Measurements from ENCODE around the gene RFWD3.

Gene RFWD3

DNA sequence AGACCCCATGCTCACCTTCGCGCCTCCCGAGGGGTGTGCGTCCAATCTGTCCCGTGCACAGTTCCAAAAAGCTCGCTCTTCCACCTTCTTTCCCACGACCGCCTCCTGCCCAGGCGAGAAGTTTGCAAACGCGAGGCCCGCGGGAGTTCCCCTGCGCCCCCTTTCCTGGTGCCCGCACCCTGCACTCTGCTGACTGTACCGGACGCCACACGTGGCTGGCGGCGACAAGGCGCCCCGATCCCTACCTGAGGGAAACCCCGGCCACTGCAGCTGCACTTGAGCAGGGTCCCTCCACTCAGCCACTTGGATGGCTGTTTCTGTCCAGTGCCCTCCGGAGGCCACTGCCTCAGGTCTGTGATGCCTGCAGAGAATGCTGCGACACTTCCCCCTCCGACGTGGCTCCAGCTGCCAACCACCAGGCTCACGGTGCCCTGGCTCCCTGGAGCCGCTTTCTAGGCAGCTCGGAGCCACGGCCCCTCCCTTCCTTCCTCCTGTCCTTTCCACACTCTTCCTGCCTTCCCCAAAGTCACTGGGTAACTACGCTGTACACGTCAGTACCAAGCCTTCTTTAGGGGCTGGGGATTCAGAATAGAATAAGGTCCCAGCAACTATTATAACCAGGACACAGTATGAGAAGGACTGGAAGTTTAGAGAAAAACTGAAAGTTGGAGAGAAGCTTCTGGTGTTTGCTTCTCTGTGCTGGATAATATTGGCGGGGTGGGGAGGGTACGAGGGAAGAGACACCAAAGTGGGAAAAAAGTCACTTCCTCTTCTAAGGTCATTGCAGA lies 34.0 kb upstream of the RFWD3 start, which contains the start of gene MLKL (continued):
- peak; percentile 43; the same call in 1 of the 2 replicates for TF ChIP-seq GLIS2 (tag by site-specific recombination; IDR thresholded peaks at IDR 0.05)
- TF ChIP-seq ZNF621 (tag by site-specific recombination; IDR thresholded peaks at IDR 0.05), result no peak
- TF ChIP-seq REPIN1 (tag by site-specific recombination; IDR thresholded peaks at IDR 0.05; ENCODE audit: low read depth), result no peak
- no peak for TF ChIP-seq ZNF266 (tag by site-specific recombination; IDR thresholded peaks at IDR 0.05; ENCODE audit: low read depth)
- peak; percentile 33; the same call in 1 of the 2 replicates for TF ChIP-seq ZNF501 (tag by site-specific recombination; IDR thresholded peaks at IDR 0.05)
- TF ChIP-seq YY2 (tag by site-specific recombination; IDR thresholded peaks at IDR 0.05), result no peak
- no peak for TF ChIP-seq OSR2 (tag by site-specific recombination; IDR thresholded peaks at IDR 0.05)
- TF ChIP-seq EGR2 (tag by site-specific recombination; IDR thresholded peaks at IDR 0.05; ENCODE audit: low read depth), result no peak
- TF ChIP-seq GLI2 (tag by site-specific recombination; IDR thresholded peaks at IDR 0.05; ENCODE audit: borderline replicate concordance, low read depth), result no peak
- no peak for TF ChIP-seq ZNF274 (IDR thresholded peaks at IDR 0.05; ENCODE audit: low read length)
- no peak for TF ChIP-seq ZNF274 (tag by site-specific recombination; IDR thresholded peaks at IDR 0.05; ENCODE audit: borderline replicate concordance)
- no peak for TF ChIP-seq ZNF132 (tag by site-specific recombination; IDR thresholded peaks at IDR 0.05; ENCODE audit: borderline replicate concordance)
- no peak for TF ChIP-seq ZNF354C (tag by site-specific recombination; IDR thresholded peaks at IDR 0.05; ENCODE audit: borderline replicate concordance, low read depth)
- no peak for TF ChIP-seq ZNF48 (tag by site-specific recombination; IDR thresholded peaks at IDR 0.05)
- no peak for TF ChIP-seq ZNF600 (tag by site-specific recombination; IDR thresholded peaks at IDR 0.05)
- TF ChIP-seq SCRT2 (tag by site-specific recombination; IDR thresholded peaks at IDR 0.05), result peak; percentile 46
- TF ChIP-seq, protein P1, sequence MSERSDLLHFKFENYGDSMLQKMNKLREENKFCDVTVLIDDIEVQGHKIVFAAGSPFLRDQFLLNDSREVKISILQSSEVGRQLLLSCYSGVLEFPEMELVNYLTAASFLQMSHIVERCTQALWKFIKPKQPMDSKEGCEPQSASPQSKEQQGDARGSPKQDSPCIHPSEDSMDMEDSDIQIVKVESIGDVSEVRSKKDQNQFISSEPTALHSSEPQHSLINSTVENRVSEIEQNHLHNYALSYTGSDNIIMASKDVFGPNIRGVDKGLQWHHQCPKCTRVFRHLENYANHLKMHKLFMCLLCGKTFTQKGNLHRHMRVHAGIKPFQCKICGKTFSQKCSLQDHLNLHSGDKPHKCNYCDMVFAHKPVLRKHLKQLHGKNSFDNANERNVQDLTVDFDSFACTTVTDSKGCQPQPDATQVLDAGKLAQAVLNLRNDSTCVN (tag by site-specific recombination; optimal IDR thresholded peaks at IDR 0.05), result peak; percentile 35
- TF ChIP-seq, protein P2, sequence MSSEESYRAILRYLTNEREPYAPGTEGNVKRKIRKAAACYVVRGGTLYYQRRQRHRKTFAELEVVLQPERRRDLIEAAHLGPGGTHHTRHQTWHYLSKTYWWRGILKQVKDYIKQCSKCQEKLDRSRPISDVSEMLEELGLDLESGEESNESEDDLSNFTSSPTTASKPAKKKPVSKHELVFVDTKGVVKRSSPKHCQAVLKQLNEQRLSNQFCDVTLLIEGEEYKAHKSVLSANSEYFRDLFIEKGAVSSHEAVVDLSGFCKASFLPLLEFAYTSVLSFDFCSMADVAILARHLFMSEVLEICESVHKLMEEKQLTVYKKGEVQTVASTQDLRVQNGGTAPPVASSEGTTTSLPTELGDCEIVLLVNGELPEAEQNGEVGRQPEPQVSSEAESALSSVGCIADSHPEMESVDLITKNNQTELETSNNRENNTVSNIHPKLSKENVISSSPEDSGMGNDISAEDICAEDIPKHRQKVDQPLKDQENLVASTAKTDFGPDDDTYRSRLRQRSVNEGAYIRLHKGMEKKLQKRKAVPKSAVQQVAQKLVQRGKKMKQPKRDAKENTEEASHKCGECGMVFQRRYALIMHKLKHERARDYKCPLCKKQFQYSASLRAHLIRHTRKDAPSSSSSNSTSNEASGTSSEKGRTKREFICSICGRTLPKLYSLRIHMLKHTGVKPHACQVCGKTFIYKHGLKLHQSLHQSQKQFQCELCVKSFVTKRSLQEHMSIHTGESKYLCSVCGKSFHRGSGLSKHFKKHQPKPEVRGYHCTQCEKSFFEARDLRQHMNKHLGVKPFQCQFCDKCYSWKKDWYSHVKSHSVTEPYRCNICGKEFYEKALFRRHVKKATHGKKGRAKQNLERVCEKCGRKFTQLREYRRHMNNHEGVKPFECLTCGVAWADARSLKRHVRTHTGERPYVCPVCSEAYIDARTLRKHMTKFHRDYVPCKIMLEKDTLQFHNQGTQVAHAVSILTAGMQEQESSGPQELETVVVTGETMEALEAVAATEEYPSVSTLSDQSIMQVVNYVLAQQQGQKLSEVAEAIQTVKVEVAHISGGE (tag by site-specific recombination; conservative IDR thresholded peaks at IDR 0.05; ENCODE audit: low read depth), result peak; percentile 41
- no peak for TF ChIP-seq SALL2 (tag by site-specific recombination; IDR thresholded peaks at IDR 0.05; ENCODE audit: borderline replicate concordance)
- TF ChIP-seq HOXD13 (CRISPR knock-in tag; IDR thresholded peaks at IDR 0.05; ENCODE audit: borderline replicate concordance), result no peak
- TF ChIP-seq, protein P3, sequence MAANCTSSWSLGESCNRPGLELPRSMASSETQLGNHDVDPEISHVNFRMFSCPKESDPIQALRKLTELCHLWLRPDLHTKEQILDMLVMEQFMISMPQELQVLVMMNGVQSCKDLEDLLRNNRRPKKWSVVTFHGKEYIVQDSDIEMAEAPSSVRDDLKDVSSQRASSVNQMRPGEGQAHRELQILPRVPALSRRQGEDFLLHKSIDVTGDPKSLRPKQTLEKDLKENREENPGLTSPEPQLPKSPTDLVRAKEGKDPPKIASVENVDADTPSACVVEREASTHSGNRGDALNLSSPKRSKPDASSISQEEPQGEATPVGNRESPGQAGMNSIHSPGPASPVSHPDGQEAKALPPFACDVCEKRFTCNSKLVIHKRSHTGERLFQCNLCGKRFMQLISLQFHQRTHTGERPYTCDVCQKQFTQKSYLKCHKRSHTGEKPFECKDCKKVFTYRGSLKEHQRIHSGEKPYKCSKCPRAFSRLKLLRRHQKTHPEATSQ (tag by site-specific recombination; IDR thresholded peaks at IDR 0.05), result no peak
- no peak for TF ChIP-seq ZNF530 (tag by site-specific recombination; IDR thresholded peaks at IDR 0.05; ENCODE audit: low read depth)
- no peak for TF ChIP-seq ZNF548 (tag by site-specific recombination; IDR thresholded peaks at IDR 0.05)
- TF ChIP-seq MEIS1 (CRISPR knock-in tag; IDR thresholded peaks at IDR 0.05; ENCODE audit: borderline replicate concordance), result no peak
- TF ChIP-seq ZNF664 (tag by site-specific recombination; IDR thresholded peaks at IDR 0.05), result no peak
- no peak for TF ChIP-seq ZNF776 (tag by site-specific recombination; IDR thresholded peaks at IDR 0.05; ENCODE audit: borderline replicate concordance)
- no peak for TF ChIP-seq ZNF747 (tag by site-specific recombination; IDR thresholded peaks at IDR 0.05)
- TF ChIP-seq HOXA7 (CRISPR knock-in tag; IDR thresholded peaks at IDR 0.05; ENCODE audit: borderline replicate concordance), result no peak
- TF ChIP-seq ZNF843 (tag by site-specific recombination; IDR thresholded peaks at IDR 0.05), result no peak
- TF ChIP-seq, protein P4, sequence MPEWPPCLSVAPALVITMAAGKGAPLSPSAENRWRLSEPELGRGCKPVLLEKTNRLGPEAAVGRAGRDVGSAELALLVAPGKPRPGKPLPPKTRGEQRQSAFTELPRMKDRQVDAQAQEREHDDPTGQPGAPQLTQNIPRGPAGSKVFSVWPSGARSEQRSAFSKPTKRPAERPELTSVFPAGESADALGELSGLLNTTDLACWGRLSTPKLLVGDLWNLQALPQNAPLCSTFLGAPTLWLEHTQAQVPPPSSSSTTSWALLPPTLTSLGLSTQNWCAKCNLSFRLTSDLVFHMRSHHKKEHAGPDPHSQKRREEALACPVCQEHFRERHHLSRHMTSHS (tag by site-specific recombination; IDR thresholded peaks at IDR 0.05), result no peak
- TF ChIP-seq, protein P5, sequence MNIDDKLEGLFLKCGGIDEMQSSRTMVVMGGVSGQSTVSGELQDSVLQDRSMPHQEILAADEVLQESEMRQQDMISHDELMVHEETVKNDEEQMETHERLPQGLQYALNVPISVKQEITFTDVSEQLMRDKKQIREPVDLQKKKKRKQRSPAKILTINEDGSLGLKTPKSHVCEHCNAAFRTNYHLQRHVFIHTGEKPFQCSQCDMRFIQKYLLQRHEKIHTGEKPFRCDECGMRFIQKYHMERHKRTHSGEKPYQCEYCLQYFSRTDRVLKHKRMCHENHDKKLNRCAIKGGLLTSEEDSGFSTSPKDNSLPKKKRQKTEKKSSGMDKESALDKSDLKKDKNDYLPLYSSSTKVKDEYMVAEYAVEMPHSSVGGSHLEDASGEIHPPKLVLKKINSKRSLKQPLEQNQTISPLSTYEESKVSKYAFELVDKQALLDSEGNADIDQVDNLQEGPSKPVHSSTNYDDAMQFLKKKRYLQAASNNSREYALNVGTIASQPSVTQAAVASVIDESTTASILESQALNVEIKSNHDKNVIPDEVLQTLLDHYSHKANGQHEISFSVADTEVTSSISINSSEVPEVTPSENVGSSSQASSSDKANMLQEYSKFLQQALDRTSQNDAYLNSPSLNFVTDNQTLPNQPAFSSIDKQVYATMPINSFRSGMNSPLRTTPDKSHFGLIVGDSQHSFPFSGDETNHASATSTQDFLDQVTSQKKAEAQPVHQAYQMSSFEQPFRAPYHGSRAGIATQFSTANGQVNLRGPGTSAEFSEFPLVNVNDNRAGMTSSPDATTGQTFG (tag by site-specific recombination; IDR thresholded peaks at IDR 0.05; ENCODE audit: borderline replicate concordance), result no peak

Data from HEK293 (cell line).